PC-3 (cell line): ENCODE results near the gene MRPS11. TPM values are rescaled to one million over a fixed set of nuclear protein-coding genes. Genes with fewer than 3 reads are reported as not detected.
"Not testable (repeated sequence)": the region's sequence is repeated elsewhere in the genome, so short reads cannot be mapped to it uniquely, and the experiment has no call there.

Source experiments
- ATAC-seq: fragments of 200-7000 bp; cut with Tn5 transposase; 2 replicates; pipeline ENCODE4 v1.9.1; 2020; ENCODE audit warnings: mild to moderate bottlenecking, moderate library complexity
- BruUV-seq: library from RNA; stranded (reverse); fragments of 400-500 nt; replicated peaks from 2 replicates; lab custom pipeline; 2021; lab: Mats Ljungman, UMichigan
- CTCF ChIA-PET: fragments of 300-600 bp; sonication (Branson Sonifier 250); formaldehyde crosslinking; loops from one replicate; lab custom pipeline; 2022; ENCODE audit warnings: antibody characterized with exemption; lab: Charles Lee
- POLR2A ChIA-PET: fragments of 300-600 bp; sonication (Branson Sonifier 250); formaldehyde crosslinking; loops from one replicate; lab custom pipeline; 2022; ENCODE audit warnings: antibody characterized with exemption; ENCODE audit not compliant: unreplicated experiment; lab: Charles Lee
- DNase-seq: peaks from one replicate; pipeline ENCODE4 v3.0.0-alpha.2; 2015
- H2AFZ ChIP-seq: fragments of 300-600 bp; sonication (generic); 2 replicates; pipeline ENCODE4 v1.6.0; 2016; ENCODE audit warnings: antibody characterized with exemption, low read length
- H3F3A ChIP-seq: fragments of 300-600 bp; sonication (generic); one replicate; pipeline ENCODE4 v1.6.0; 2017; ENCODE audit warnings: antibody characterized with exemption, low read length, control low read depth, mild to moderate bottlenecking; ENCODE audit not compliant: unreplicated experiment
- H3K27ac ChIP-seq: fragments of 300-600 bp; sonication (generic); 2 replicates; pipeline ENCODE4 v1.5.1; 2016; ENCODE audit warnings: mild to moderate bottlenecking, low read length
- H3K27me3 ChIP-seq: fragments of 300-600 bp; sonication (generic); 2 replicates; pipeline ENCODE4 v1.6.1; 2016; ENCODE audit warnings: low read length, mixed read lengths
- H3K36me3 ChIP-seq: fragments of 300-600 bp; sonication (generic); 2 replicates; pipeline ENCODE4 v1.6.1; 2016; ENCODE audit warnings: low read depth, mixed run types, low read length, mixed read lengths
- H3K4me1 ChIP-seq: fragments of 300-600 bp; sonication (generic); 2 replicates; pipeline ENCODE4 v1.5.1; 2016; ENCODE audit warnings: low read length; ENCODE audit not compliant: insufficient read depth
- H3K4me2 ChIP-seq: fragments of 300-600 bp; sonication (generic); 2 replicates; pipeline ENCODE4 v1.6.0; 2016; ENCODE audit warnings: low read length
- H3K4me3 ChIP-seq: fragments of 300-600 bp; sonication (generic); 2 replicates; pipeline ENCODE4 v1.5.1; 2016; ENCODE audit warnings: mild to moderate bottlenecking, low read length, mixed read lengths
- H3K79me2 ChIP-seq: fragments of 300-600 bp; sonication (generic); 2 replicates; pipeline ENCODE4 v1.6.1; 2017; ENCODE audit warnings: low read length, mixed read lengths
- H3K9ac ChIP-seq: fragments of 300-600 bp; sonication (generic); 2 replicates; pipeline ENCODE4 v1.6.0; 2016; ENCODE audit warnings: mild to moderate bottlenecking, low read length
- H3K9me2 ChIP-seq: fragments of 300-600 bp; sonication (generic); replicated peaks from 2 replicates; pipeline ENCODE4 v1.6.1; 2016; ENCODE audit warnings: mixed run types, low read length, mixed read lengths
- H3K9me3 ChIP-seq: fragments of 300-600 bp; sonication (generic); 2 replicates; pipeline ENCODE4 v1.6.1; 2016; ENCODE audit warnings: low read length, mixed read lengths
- H4K20me1 ChIP-seq: fragments of 300-600 bp; sonication (generic); 2 replicates; pipeline ENCODE4 v1.6.1; 2016; ENCODE audit warnings: low read length, mixed read lengths
- EZH2 ChIP-seq: fragments of 300-600 bp; sonication (generic); IDR thresholded peaks from one replicate; pipeline ENCODE4 v1.6.1; 2017; ENCODE audit warnings: antibody characterized with exemption, mild to moderate bottlenecking, low read length; ENCODE audit not compliant: unreplicated experiment
- EZH2phosphoT487 ChIP-seq: fragments of 300-600 bp; sonication (generic); IDR thresholded peaks from 2 replicates; pipeline ENCODE4 v1.6.1; 2018; ENCODE audit warnings: mild to moderate bottlenecking, antibody characterized with exemption, low read length, borderline replicate concordance
- intact Hi-C: fragments of 100-400 bp; cut with micrococcal nuclease; formaldehyde crosslinking; loops from 2 replicates; pipeline ENCODE4 v1.9.0; 2023
- total RNA-seq: library from RNA; depleted of rRNA; stranded (reverse); fragments of >200 nt; gene quantifications from 2 replicates; pipeline ENCODE4 v1.2.3, GENCODE V29; 2014
- TF ChIP-seq, protein P1 (sequence below): fragments of 300-600 bp; sonication (generic); conservative IDR thresholded peaks from 2 replicates; pipeline ENCODE4 v1.5.1; 2017; ENCODE audit warnings: antibody characterized with exemption, low read depth, mild to moderate bottlenecking, low read length

MRPS11 gene
- total RNA-seq, 1 experiment from 2014 or later = 92.7 TPM

- Histone ChIP-seq H3K4me1 (peaks cover 21% of the 10 kb centered on the region), H3K9ac (no peak overlapping the region), H3F3A (no peaks in the 10 kb centered on the region), H3K27me3 (no peaks in the 10 kb centered on the region), H3K4me2 (no peak overlapping the region), H3K4me3 (no peak overlapping the region), H3K9me3 (no peaks in the 10 kb centered on the region), H3K9me2 (no peaks in the 10 kb centered on the region), H2AFZ (no peak overlapping the region), H4K20me1 (no peaks in the 10 kb centered on the region), H3K27ac (no peak overlapping the region), H3K79me2 (peaks cover 46% of the 10 kb centered on the region), H3K36me3 (peaks cover 30% of the 10 kb centered on the region)
- no peak for DNase-seq
- no peak for TF ChIP-seq EZH2phosphoT487
- no peak for TF ChIP-seq EZH2
- TF ChIP-seq, protein P1, sequence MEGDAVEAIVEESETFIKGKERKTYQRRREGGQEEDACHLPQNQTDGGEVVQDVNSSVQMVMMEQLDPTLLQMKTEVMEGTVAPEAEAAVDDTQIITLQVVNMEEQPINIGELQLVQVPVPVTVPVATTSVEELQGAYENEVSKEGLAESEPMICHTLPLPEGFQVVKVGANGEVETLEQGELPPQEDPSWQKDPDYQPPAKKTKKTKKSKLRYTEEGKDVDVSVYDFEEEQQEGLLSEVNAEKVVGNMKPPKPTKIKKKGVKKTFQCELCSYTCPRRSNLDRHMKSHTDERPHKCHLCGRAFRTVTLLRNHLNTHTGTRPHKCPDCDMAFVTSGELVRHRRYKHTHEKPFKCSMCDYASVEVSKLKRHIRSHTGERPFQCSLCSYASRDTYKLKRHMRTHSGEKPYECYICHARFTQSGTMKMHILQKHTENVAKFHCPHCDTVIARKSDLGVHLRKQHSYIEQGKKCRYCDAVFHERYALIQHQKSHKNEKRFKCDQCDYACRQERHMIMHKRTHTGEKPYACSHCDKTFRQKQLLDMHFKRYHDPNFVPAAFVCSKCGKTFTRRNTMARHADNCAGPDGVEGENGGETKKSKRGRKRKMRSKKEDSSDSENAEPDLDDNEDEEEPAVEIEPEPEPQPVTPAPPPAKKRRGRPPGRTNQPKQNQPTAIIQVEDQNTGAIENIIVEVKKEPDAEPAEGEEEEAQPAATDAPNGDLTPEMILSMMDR = no peak
- intact Hi-C loops = no loop called here
- no TSS peak for BruUV-seq
- POLR2A ChIA-PET = no interaction called here
- CTCF ChIA-PET = no interaction called here
- no peak for ATAC-seq
Observed at GRCh38 chr15:88463870-88464532, 3.5 kb upstream of the MRPS11 start.

- intact Hi-C loops = loop anchor here (5.0 kb wide), 1 partner anchor 82 kb away; the partner anchor contains the start of gene DET1
- ATAC-seq (no peak), DNase-seq (peak; percentile 73)
- Histone ChIP-seq H3K4me2 (peak overlapping the region; percentile 91), H3K9me3 (no peaks in the 10 kb centered on the region), H3K79me2 (peaks cover 62% of the 10 kb centered on the region), H3K4me1 (peaks cover 21% of the 10 kb centered on the region), H3K27me3 (no peaks in the 10 kb centered on the region), H3F3A (no peaks in the 10 kb centered on the region), H4K20me1 (no peaks in the 10 kb centered on the region), H3K9me2 (no peaks in the 10 kb centered on the region), H2AFZ (no peak overlapping the region), H3K9ac (no peak overlapping the region; the same call in 1 of the 2 replicates), H3K4me3 (peak overlapping the region; percentile 91), H3K27ac (peak overlapping the region; percentile 23), H3K36me3 (peaks cover 29% of the 10 kb centered on the region)
- TF ChIP-seq EZH2 = no peak
- TF ChIP-seq EZH2phosphoT487 = no peak
- TF ChIP-seq, protein P1 = no peak
- ChIA-PET CTCF (no interaction called here), POLR2A (no interaction called here)
- no TSS peak for BruUV-seq
Observed at GRCh38 chr15:88465633-88466224, 1.8 kb upstream of the MRPS11 start.

DNA sequence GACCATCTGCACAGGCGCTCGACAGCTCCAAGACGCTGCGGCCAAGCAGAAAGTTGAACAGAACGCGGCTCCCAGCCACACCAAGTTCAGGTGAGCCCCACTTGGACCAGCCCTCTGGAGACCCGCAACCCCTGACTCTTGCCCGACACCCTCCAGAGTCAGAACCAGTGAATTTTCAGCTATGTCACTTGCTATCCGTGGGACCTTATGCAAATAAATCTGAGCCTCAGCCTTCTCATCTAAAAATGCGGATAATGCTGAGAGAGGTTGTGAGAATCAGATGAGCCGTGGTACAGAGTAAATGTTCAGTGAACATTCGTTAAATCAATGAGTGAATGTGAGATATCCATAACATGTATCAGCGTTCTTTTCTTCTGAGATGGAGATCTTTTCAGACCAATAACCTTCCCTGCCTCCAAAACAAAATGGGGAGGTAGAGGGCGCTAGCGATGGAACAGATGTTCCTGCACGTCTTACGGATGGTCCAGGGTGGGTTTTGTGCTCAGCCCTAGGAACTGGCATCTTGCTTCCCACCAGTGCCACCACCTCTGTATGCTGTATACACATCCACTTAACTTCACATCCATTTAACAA lies 524 bp downstream of the MRPS11 start:
- Histone ChIP-seq H3K9me2 (no peaks in the 10 kb centered on the region), H3K4me1 (peaks cover 21% of the 10 kb centered on the region), H3F3A (no peaks in the 10 kb centered on the region), H3K27ac (peak overlapping the region; percentile 73), H3K79me2 (peaks cover 67% of the 10 kb centered on the region), H3K9me3 (no peaks in the 10 kb centered on the region), H3K4me3 (peak overlapping the region; percentile 91), H3K9ac (peak overlapping the region; percentile 91), H4K20me1 (no peaks in the 10 kb centered on the region), H2AFZ (peak overlapping the region; percentile 84), H3K27me3 (no peaks in the 10 kb centered on the region), H3K36me3 (peaks cover 20% of the 10 kb centered on the region; the same call in 1 of the 2 replicates), H3K4me2 (peak overlapping the region; percentile 91)
- intact Hi-C loops = loop anchor here (5.0 kb wide), 1 partner anchor 79 kb away; the partner anchor contains the start of gene DET1
- DNase-seq = no peak
- POLR2A ChIA-PET = no interaction called here
- ATAC-seq = no peak
- CTCF ChIA-PET = interaction anchor here (0.6 to 0.8 kb wide), 2 partner anchors 45 to 157 kb away, joined by 3 to 5 read pairs; no protein-coding TSS in a partner anchor
- TF ChIP-seq, protein P1 = peak; percentile 59; the same call in 1 of the 2 replicates
- no peak for TF ChIP-seq EZH2phosphoT487
- BruUV-seq = TSS peak; percentile 68

DNA sequence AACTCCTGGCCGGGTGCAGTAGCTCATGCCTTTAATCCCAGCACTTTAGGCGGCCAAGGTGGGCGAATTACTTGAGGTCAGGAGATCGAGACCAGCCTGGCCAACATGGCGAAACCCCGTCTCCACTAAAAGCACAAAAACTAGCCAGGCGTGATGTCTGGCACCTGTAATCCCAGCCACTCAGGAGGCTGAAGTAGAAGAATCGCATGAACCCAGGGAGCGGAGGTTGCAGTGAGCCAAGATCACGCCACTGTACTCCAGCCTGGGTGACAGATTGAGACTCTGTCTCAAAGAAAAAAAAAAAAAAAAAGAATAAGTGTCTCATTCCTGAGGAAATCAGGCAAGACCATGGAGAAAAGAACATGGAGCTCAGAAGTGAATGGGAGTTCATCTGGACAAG lies 1.2 kb downstream of the MRPS11 start:
- ATAC-seq, BruUV-seq, H2AFZ ChIP-seq, H3K27ac ChIP-seq, H3K9me3 ChIP-seq, H3K9me2 ChIP-seq, H4K20me1 ChIP-seq, H3K27me3 ChIP-seq, CTCF ChIA-PET, POLR2A ChIA-PET, H3F3A ChIP-seq, DNase-seq: not testable (repeated sequence)
- Histone ChIP-seq H3K79me2 (peaks cover 67% of the 10 kb centered on the region), H3K36me3 (peaks cover 20% of the 10 kb centered on the region), H3K4me1 (peaks cover 21% of the 10 kb centered on the region), H3K4me2 (peak overlapping the region; percentile 91), H3K9ac (peak overlapping the region; percentile 91; the same call in 1 of the 2 replicates), H3K4me3 (peak overlapping the region; percentile 91)
- intact Hi-C loops = loop anchor here (5.0 kb wide), 1 partner anchor 79 kb away; the partner anchor contains the start of gene DET1
